GM18909 (cell line): ENCODE data around the gene COQ2.
"Not testable (repeated sequence)": the region's sequence is repeated elsewhere in the genome, so short reads cannot be mapped to it uniquely, and the experiment has no call there.

Source experiments
- ATAC-seq: cut with Tn5 transposase; IDR thresholded peaks from one replicate; pipeline ENCODE4 v1.9.1; 2021; ENCODE audit warnings: mild to moderate bottlenecking; ENCODE audit not compliant: unreplicated experiment, poor library complexity

COQ2 gene

DNA sequence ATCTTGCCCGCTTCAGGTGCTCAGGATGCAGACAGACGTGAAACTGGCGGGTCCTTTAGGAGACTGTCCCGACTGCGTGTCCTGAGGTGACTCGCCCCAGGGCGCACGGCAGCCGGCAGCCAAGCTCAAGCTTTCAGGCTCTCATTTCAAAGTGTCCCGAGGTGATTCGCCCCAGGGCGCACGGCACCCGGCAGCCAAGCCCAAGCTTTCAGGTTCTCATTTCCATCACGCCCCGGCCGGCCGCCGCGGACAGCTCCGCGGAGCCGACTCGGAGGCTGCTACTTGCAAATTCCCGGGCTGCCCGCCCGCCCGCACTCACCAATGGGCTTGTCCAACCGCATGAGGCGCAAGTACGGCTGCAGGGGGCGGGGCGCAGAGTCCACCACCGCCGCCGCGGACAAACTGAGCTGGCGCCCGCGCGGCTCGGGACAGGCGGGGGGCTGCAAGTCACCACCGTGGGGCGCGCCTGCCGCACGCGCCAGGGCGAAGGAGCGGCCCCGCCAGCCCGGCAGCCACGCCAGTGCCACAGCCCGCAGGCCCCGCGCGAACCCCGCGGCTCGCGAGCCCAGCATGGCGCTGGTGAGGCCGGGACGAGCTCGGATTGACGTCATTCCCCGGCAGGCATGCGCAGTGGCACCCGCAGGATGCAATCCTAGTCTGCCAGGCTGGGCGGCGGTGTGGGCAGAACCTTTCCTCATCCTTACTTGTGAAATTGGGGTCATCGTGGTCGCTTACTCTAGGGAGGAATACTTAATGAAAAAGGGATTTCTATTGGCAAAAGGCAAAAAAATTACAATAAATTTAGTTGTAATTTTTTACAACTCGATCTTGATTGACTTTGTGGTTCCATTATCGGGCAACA, at the start of gene COQ2:
COQ2 (minus strand) TSS at position 606 of the 862 bp plus-strand sequence; CDS start at position 572, 34 bp downstream.
- ATAC-seq = peak; percentile 92

DNA sequence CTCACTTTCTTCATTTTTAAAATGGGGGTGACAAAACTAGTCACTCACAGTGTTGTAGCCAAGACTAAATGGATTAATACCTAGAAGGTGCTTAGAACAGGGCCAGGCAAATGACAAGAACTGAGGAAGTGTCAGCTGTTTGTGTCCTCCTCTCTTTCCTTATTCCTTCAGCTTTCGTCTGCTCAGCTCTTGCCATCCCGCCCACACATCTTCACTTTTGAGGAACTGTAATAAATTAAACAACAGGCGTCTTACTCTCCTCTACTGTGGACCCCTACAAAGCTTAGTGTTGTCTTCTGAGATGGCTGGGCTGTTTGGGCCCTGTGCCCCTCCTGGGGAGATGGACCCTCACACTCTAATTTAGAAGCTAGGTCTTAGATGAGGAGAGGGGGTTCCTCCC, 47.4 kb upstream of the COQ2 start:
- no peak for ATAC-seq

- ATAC-seq = no peak
These were observed 45.0 kb upstream of the COQ2 start for GRCh38 chr4:83329521-83330110.

DNA sequence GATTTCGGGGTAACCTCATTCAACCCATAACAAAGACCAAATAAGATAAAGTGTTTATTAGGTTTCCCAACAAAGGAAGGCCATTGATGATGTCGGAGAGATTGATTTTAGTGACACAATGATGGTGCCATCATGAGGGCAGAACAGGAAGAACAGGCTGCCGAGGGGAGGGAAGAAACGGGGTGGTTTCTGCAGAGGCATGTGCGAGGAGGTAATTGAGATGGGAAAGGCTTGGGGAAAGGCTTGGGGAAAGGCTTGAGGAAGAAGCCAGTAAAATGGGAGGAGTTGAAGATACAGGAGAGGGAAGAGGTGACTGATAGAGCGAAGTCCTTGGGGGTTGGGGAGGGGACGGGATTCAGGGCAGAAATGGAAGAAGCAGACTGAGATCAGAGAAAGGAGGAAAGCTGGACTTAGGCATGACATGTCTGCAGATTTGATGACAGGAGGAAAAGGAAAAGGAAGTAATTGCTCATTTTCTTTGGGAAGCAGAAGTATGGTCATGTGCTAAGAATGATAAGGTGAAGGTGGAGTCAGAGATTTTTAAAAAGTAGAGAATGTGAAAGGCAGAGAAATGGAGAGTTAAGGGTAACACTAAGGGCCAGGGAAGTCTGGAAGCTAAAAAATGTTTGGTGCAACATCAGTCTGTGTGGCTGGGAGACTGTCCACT, 44.1 kb upstream of the COQ2 start:
- ATAC-seq = no peak

DNA sequence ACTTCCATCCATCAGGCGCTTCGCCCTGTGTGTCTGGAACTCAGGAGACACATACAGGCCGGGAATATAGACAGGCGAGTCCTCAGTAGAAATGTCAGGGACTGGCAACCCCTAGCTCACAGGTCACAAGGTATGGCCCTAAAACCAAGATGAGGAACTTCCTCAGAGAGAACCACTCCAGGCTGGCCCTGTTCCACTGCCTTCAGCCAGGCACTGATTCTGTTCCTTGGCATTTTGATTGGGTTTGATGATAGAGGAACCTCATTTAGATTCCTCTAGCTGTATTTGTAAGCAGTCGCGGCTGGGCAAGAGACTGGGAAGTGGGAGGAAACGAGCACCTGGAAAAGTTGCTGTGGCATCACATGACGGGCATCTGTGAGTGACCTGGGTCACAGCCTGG, 41.9 kb upstream of the COQ2 start:
- ATAC-seq = no peak

GRCh38 chr4:83325306-83325705, 40.7 kb upstream of the COQ2 start:
- not testable (repeated sequence) for ATAC-seq

DNA sequence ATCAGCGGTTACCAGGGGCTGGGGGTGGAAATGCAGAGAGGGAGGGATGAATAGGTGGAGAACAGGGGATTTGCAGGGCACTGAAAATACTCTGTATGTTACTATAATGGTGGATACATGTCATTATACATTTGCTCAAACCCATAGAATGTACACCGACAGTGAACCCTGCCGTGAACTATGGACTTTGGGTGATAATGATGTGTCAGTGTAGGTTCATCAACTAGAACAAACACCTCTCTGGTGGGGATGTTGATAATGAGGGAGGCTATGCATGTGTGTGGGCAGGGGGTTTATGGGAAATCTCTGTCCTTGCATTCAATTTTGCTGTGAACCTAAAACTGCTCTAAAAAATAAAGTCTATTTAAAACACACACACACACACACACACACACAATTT, 38.5 kb upstream of the COQ2 start:
- ATAC-seq = no peak

DNA sequence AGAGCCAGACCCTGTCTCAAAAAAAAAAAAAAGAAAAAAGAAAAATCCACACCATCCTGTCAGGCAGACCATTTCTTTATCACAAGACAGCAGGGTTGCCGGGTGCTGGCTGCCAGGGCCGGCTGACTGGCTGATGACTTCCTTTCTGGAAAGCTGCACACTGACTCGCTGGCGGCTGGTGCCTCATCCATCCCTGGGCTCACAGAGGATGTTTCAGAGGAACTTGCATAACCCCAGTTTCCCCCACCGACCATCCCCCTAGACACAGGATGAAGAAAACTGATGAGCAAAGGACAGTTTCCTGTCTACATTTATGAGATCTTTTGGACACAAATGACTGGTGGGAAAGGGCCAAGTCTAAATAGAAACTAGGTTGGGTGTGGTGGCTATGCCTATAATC, 36.0 kb upstream of the COQ2 start:
- no peak for ATAC-seq

- ATAC-seq = no peak
These were observed 34.1 kb upstream of the COQ2 start for GRCh38 chr4:83318666-83319065.

DNA sequence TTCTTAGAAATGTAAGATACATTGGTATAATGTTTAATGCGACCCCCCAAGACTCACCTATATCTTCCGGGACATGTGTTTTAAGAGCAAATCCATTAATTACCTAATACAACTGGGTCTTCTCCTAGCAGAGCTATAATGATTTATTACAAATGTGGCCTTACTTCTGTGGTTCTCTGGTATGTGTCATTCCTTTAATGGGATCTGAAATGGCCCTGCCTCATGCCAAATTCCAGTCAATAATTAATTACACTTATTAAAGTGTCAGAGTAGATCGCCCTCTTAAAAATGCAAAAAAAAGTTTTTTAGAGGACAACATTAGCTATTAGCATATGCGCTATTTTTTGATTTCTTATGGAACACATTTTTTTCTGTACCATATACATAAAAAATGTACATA, 33.1 kb upstream of the COQ2 start:
- ATAC-seq = no peak

DNA sequence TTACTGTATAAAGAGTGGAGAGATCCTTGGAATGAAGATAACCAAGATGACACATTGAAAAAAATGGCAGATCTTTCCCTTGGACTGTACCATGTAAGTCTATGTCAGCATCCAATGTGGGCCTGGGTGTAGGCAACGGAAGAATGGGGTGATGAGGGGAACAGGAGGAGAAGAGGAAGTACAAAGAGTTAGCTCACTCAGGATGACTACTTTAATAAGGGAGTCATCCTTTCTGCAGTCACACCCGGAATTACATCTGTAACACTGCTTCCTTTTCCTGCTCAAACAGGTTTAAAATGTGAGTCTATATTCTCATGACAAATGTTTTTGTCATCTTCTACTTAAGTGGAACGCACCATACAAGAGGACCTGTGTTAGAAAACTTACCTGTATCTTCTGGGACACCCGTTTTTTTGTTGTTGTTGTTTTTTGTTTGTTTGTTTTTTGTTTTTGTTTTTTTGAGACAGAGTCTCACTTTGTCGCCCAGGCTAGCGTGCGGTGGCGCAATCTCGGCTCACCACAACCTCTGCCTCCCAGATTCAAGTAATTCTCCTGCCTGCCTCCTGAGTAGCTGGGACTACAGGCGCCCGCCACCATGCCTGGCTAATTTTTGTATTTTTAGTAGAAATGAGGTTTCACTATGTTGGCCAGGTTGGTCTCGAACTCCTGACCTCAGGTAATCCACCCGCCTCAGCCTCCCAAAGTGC, 32.0 kb upstream of the COQ2 start:
- no peak for ATAC-seq

GRCh38 chr4:83315341-83315870, 30.8 kb upstream of the COQ2 start:
- no peak for ATAC-seq

GRCh38 chr4:83308672-83309071, 24.1 kb upstream of the COQ2 start:
- ATAC-seq = no peak

DNA sequence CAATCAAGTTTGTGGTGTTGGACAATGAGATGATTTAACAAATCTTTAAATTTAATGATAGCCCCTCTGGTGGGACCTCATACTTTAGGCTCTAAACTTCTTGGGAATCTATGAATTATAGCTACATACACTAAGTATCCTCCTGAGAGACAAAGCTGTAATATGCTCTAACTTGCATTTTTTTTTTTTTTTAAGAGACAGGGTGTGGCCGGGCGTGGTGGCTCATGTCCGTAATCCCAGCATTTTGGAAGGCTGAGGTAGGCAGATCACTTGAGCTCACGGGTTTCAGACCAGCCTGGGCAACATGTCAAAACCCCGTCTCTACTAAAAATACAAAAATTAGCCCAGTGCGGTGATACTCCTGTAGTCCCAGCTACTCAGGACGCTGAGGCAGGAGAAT, 23.3 kb upstream of the COQ2 start:
- ATAC-seq = no peak

DNA sequence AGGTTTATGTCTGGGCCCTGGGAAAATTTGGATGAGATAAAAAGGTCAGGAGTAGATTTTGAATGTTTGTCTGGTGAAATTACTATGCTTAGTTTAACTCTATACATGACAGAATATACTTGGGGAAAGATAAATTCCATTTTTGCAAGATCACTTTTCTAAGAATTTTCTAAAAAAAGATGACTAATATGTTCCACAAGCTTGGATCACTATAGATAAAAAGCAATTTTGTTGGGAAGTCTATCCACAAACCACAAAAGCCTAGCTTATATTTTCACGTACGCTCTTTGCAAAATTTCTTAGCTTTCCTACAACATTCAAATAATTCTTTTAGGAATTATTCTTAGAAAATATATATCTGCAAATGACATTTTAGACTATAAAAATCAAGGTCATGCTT, 20.6 kb upstream of the COQ2 start:
- no peak for ATAC-seq

GRCh38 chr4:83297548-83298260, 13.1 kb upstream of the COQ2 start:
- no peak for ATAC-seq

DNA sequence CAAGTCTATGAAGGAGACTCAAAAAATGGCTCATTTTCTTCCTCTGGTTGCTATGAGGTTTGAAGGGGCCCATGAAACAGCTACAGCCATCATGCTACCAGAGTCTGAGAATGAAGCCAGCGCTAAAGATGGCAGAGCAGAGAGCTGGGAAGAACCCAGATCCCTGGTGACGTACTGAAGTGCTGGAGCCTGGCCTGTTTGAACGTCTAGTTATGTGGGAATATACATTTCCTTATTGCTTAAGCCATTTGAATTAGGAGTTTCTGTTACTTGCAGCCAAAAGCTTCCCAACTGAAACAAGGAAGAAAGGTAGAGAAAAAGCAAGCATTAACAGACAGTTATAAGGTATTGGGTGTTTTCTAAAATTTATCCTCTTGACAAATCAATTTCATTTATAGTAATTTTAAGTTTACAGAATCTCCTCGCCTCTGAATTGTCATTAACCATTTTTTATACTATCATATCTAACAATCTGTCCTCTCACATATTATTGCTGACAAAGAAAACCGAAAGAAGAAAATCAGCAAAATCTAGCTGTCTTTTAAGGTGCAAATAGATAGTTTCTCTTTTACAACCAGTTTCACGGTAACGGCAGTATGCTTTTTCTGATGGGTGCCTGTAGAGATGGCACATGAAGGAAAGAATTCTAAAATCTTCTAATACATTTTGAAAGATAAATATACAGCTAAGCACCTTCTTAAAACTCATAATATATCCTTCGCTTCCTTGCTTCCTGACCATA, 8.9 kb upstream of the COQ2 start:
- ATAC-seq = no peak

GRCh38 chr4:83290059-83290774, 5.6 kb upstream of the COQ2 start:
- ATAC-seq = not testable (repeated sequence)

DNA sequence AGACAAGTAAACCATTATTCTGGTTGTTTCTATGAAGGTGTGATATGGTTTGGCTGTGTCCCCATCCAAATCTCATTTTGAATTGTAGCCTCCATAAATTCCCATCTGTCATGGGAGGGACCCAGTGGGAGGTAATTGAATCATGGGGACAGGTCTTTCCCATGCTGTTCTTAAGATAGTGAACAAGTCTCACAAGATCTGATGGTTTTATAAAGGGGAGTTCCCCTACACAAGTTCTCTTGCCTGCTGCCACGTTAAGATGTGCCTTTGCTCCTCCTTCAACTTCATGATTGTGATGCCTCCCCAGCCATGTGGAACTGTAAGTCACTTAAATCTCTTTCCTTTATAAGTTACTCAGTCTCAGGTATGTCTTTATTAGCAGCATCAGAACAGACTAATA, 3.8 kb upstream of the COQ2 start:
- not testable (repeated sequence) for ATAC-seq
